Skin epidermis (tissue), 12 donors: Measurements from ENCODE around the gene CEACAM7.
A peak's percentile ranks its signal among the peaks of the same experiment; 100 is the strongest.
"Not testable (repeated sequence)": the region's sequence is repeated elsewhere in the genome, so short reads cannot be mapped to it uniquely, and the experiment has no call there.

ENCODE experiments used
- H3K27ac ChIP-seq, 21 experiments: fragments of 200-600 bp; sonication (generic) in 11 of 21; one replicate each; pipeline ENCODE4 v1.5.0; 2020; ENCODE audit warnings: mild to moderate bottlenecking in 3 of 21, inconsistent platforms in 2 of 21, moderate library complexity in 2 of 21
- H3K4me3 ChIP-seq, 7 experiments: fragments of 200-600 bp; sonication (generic) in 2 of 7; one replicate each; pipeline ENCODE4 v1.5.0; 2020; ENCODE audit warnings: inconsistent platforms in 2 of 7, mild to moderate bottlenecking in 2 of 7, moderate library complexity in 1 of 7

CEACAM7 gene

GRCh38 chr19:41688098-41688497 lies at the start of gene CEACAM7:
CEACAM7 (minus strand) TSS chr19:41688270; CDS start chr19:41688165, 105 bp downstream.
- Histone ChIP-seq H3K4me3 (no peak within 1 kb of the TSS), H3K27ac (no peak within 1 kb of the TSS)

GRCh38 chr19:41735071-41735600 lies 47.1 kb upstream of the CEACAM7 start:
- Histone ChIP-seq H3K27ac (no peak overlapping the region), H3K4me3 (no peak overlapping the region)

- H3K27ac ChIP-seq = no peak overlapping the region
- H3K4me3 ChIP-seq = no peak overlapping the region
These were observed 46.5 kb upstream of the CEACAM7 start for GRCh38 chr19:41734585-41734984.

- H3K4me3 ChIP-seq = no peak overlapping the region
- no peak overlapping the region for H3K27ac ChIP-seq
These were observed 46.1 kb upstream of the CEACAM7 start for GRCh38 chr19:41734156-41734555.

GRCh38 chr19:41726493-41726892 lies 38.4 kb upstream of the CEACAM7 start:
- Histone ChIP-seq H3K4me3 (no peak overlapping the region), H3K27ac (no peak overlapping the region)

- Histone ChIP-seq H3K27ac (no peak overlapping the region), H3K4me3 (no peak overlapping the region)
These were observed 32.0 kb upstream of the CEACAM7 start for GRCh38 chr19:41720103-41720502.

- Histone ChIP-seq H3K27ac (no peak overlapping the region), H3K4me3 (no peak overlapping the region)
These were observed 30.7 kb upstream of the CEACAM7 start for GRCh38 chr19:41718761-41719160.

GRCh38 chr19:41714598-41714997 lies 26.5 kb upstream of the CEACAM7 start:
- Histone ChIP-seq H3K4me3 (no peak overlapping the region), H3K27ac (no peak overlapping the region)

- Histone ChIP-seq H3K27ac (no peak overlapping the region), H3K4me3 (no peak overlapping the region)
These were observed 23.5 kb upstream of the CEACAM7 start for GRCh38 chr19:41711376-41712261.

- Histone ChIP-seq H3K27ac (no peak overlapping the region), H3K4me3 (no peak overlapping the region)
These were observed 22.0 kb upstream of the CEACAM7 start for GRCh38 chr19:41709951-41710645.

GRCh38 chr19:41709516-41709915 lies 21.4 kb upstream of the CEACAM7 start:
- H3K4me3 ChIP-seq, H3K27ac ChIP-seq: not testable (repeated sequence)

GRCh38 chr19:41708481-41708880 lies 20.4 kb upstream of the CEACAM7 start, which contains the start of gene CEACAM5:
CEACAM5 (plus strand) TSS chr19:41708626; CDS start chr19:41708732, 106 bp downstream.
- H3K4me3 ChIP-seq = no peak within 1 kb of the TSS
- H3K27ac ChIP-seq = no peak within 1 kb of the TSS

GRCh38 chr19:41707871-41708371 lies 19.9 kb upstream of the CEACAM7 start:
- H3K27ac ChIP-seq = no peak overlapping the region
- no peak overlapping the region for H3K4me3 ChIP-seq

- no peak overlapping the region for H3K27ac ChIP-seq
- no peak overlapping the region for H3K4me3 ChIP-seq
These were observed 19.4 kb upstream of the CEACAM7 start for GRCh38 chr19:41707502-41707812.

GRCh38 chr19:41706741-41707501 lies 18.9 kb upstream of the CEACAM7 start:
- Histone ChIP-seq H3K4me3 (peak overlapping the region in 2 of 7 experiments; percentile 15 to 16), H3K27ac (no peak overlapping the region)

GRCh38 chr19:41705393-41706174 lies 17.5 kb upstream of the CEACAM7 start:
- H3K4me3 ChIP-seq = no peak overlapping the region
- no peak overlapping the region for H3K27ac ChIP-seq

- Histone ChIP-seq H3K4me3 (no peak overlapping the region), H3K27ac (no peak overlapping the region)
These were observed 15.7 kb upstream of the CEACAM7 start for GRCh38 chr19:41703602-41704293.

GRCh38 chr19:41702171-41702651 lies 14.1 kb upstream of the CEACAM7 start:
- no peak overlapping the region for H3K4me3 ChIP-seq
- H3K27ac ChIP-seq = no peak overlapping the region
